Endometrial microvascular endothelial cells (primary cell): Measurements from ENCODE around the gene NCOA5. TPM values are rescaled to one million over a fixed set of nuclear protein-coding genes. Genes with fewer than 3 reads are reported as not detected.

Source experiments
- total RNA-seq: library from RNA; depleted of rRNA; stranded (reverse); fragments of >200 nt; gene quantifications from one replicate; pipeline ENCODE4 v1.2.3, GENCODE V29; 2015; ENCODE audit errors: inconsistent ontology term

The NCOA5 gene
- total RNA-seq, 1 donor from 2014 or later: 25.7 TPM

Other genes with a start within 250 kb of the NCOA5 start
- 75.9 TPM for gene ACOT8, start 232.6 kb downstream of the NCOA5 start, total RNA-seq
- 4.9 TPM for gene ZSWIM3, start 232.3 kb downstream of the NCOA5 start, total RNA-seq
- 10.0 TPM for gene ZSWIM1, start 208.7 kb downstream of the NCOA5 start, total RNA-seq
- gene SPATA25, start 202.3 kb downstream of the NCOA5 start, total RNA-seq: not detected
- 1.5 TPM for gene NEURL2, start 198.8 kb downstream of the NCOA5 start, total RNA-seq
- gene CTSA, start 198.6 kb downstream of the NCOA5 start, total RNA-seq: 113 TPM
- gene PLTP, start 177.8 kb downstream of the NCOA5 start, total RNA-seq: 3.0 TPM
- gene PCIF1, start 155.3 kb downstream of the NCOA5 start, total RNA-seq: 25.6 TPM
- 13.2 TPM for gene ZNF335, start 117.8 kb downstream of the NCOA5 start, total RNA-seq
- gene MMP9, start 81.1 kb downstream of the NCOA5 start, total RNA-seq: not detected
- gene SLC12A5, start 60.7 kb downstream of the NCOA5 start, total RNA-seq: not detected
- gene CD40, start 28.4 kb upstream of the NCOA5 start, total RNA-seq: 11.7 TPM
- gene CDH22, start 218.5 kb upstream of the NCOA5 start, total RNA-seq: not detected